Motor neuron (in vitro differentiated cells): Measurements from ENCODE around the gene COMT. TPM values are rescaled to one million over a fixed set of nuclear protein-coding genes. Genes with fewer than 3 reads are reported as not detected.

Source experiments
- ATAC-seq, 8 experiments: fragments of 200-7000 bp; cut with Tn5 transposase; replicated peaks in 6 of 8; 2 replicates each; pipeline ENCODE4 v1.8.0; 2021; ENCODE audit warnings: mild to moderate bottlenecking in 8 of 8, moderate library complexity in 8 of 8
- H3K27ac ChIP-seq, 2 donors: fragments of 250-450 bp; sonication (Bioruptor Pico); 2 replicates each; pipeline ENCODE4 v1.9.0; 2021; ENCODE audit warnings: antibody characterized with exemption in 2 of 2, mild to moderate bottlenecking in 2 of 2, moderate library complexity in 1 of 2
- H3K4me1 ChIP-seq, 2 donors: fragments of 250-450 bp; sonication (Bioruptor Pico); replicated peaks in 1 of 2; 2 replicates each; pipeline ENCODE4 v1.6.1; 2021; ENCODE audit warnings: antibody characterized with exemption in 2 of 2, mild to moderate bottlenecking in 2 of 2, moderate library complexity in 1 of 2
- H3K4me3 ChIP-seq, 5 donors: fragments of 250-450 bp; sonication (Bioruptor Pico); 2 replicates each; pipeline ENCODE4 v1.9.0; 2021; ENCODE audit warnings: antibody characterized with exemption in 5 of 5, mild to moderate bottlenecking in 5 of 5, moderate library complexity in 4 of 5
- whole genome bisulfite sequencing, 10 experiments: fragments of 450-650 bp; shearing (Covaris generic); methylation state at CpG; one replicate each; pipeline ENCODE4 v1.0.0; 2022; 5-methylcytosine and 5-hydroxymethylcytosine counted together
- in situ Hi-C, 9 experiments: fragments of 400-800 bp; cut with MboI; loops; one replicate each; pipeline ENCODE4 v1.15.0; 2021; ENCODE audit warnings: low sequenced_read_pairs in 9 of 9, low pct_unique_long_range_greater_than_20kb in 2 of 9; ENCODE audit not compliant: unreplicated experiment in 9 of 9
- total RNA-seq, 8 experiments: library from RNA; unstranded; fragments of 300-600 nt; gene quantifications; 2 replicates each; pipeline versions ENCODE4 v1.2.3 to v1.2.4, GENCODE V29; 2022

The COMT gene
- total RNA-seq, 8 experiments from 2014 or later, result 22.7 to 99.4 (median 40.8) TPM

DNA sequence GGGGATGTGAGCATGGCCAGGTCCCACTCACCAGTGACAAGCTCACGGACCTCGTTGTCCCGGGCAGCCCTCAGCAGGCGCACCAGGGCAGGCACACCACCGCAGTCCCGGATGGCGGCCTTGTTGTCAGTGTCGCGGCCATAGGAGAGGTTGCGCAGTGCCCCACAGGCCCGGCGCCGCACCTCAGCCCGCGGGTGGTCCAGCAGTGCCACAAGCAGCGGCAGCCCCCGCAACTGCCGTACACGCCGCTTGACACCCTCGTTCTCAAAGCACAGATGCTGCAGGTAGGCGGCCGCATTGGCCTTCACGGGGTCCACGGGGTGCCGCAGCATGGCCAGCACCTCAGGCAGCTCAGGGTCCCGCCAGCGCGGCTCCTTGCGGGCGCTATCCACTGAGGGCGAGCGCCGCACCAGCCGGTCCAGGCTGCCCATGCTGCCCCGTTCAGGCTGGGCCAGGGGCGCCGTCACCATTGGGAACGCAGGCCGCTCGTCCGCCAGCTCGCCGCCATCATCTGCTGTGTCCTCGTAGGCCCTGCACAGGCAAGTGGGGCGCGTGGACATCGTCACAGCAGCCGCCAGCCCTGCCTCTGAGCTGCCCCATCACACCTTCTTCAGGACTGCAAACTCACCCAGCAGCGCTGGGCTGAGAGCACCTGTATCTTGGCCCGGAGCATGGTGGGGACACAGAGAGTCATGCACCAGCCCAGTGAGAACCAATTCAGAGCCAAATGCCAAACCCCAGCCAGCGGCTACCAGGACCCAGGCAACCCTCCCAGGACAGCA is 38.3 kb downstream of the COMT start:
- no peak overlapping the region for H3K4me3 ChIP-seq
- H3K4me1 ChIP-seq, result peaks cover 28 to 31% of the 10 kb centered on the region in 2 donors
- in situ Hi-C loops, result no loop called here
- no peak overlapping the region for H3K27ac ChIP-seq
- 100% methylated on average over 2 to 9 of the region's 52 CpGs; no CpG with 5 or more reads in 8 of the 10 experiments for WGBS, 10 experiments
- no peak for ATAC-seq

DNA sequence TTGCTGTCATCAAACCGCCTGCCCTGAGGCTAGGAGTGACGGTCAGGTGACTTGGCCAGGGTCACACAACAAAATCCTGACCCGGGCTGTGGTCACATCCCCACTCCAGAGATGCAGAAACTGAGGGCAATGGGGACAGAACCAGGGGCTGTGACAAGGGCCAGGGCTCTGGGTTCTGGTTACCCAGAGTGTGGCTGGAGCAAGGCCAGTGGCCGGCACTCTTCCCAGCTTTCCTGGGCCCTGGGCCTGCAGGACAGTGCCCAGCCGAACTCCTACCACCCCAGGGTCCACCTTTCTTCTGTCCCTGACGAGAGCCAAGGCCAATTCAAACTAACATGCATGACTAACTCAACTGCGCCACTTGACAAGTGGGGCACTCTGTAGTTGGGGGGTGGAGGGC is 39.2 kb downstream of the COMT start:
- Histone ChIP-seq H3K27ac (no peak overlapping the region), H3K4me1 (peaks cover 30 to 31% of the 10 kb centered on the region in 2 donors), H3K4me3 (no peak overlapping the region)
- no peak for ATAC-seq
- in situ Hi-C loops, result no loop called here
- WGBS, 10 experiments, result 72 to 100% (median 97%) methylated on average over 1 to 5 of the region's 7 CpGs; no CpG with 5 or more reads in 6 of the 10 experiments

DNA sequence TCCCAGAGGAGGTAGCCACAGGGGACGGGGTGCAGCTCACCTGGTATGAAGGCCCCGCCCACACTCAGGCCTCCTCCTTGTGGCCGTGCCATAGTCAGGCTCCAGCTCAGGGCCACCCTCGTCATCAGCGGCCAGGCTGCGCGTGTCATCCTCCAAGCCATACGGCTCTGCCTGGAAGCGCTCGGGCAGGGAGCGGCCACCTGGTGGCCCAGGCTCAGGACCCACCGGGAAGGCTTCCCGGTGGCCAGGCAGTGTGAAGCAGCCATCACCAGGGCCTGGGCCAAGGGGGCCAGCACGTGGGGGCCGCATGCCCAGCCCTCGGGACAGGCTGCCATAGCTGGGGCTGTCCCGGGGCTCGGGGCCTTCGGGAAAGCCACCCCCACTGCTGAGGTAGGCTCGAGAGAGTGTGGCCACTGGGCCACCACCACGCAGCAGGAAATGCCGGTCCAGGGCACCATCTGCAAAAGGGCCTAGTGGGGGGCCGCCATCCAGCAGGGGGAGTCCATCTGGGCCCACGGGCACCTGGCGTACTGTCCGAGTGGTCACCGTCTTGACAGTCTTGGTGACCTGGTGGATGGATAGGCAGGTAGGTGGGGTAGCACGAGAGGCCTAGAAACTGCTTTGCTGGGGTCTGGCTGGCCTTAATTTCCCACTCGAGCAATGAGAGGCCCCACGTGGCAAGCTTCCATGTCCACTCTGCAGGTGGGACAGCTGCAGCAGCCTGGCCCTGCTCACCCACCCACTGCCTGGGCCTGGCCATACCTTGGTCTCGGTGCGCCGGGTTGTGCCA is 39.8 kb downstream of the COMT start:
- Histone ChIP-seq H3K4me3 (no peak overlapping the region), H3K4me1 (peaks cover 33 to 34% of the 10 kb centered on the region in 2 donors), H3K27ac (no peak overlapping the region)
- in situ Hi-C loops, result no loop called here
- ATAC-seq, result no peak
- WGBS, 10 experiments, result 85 to 100% (median 93%) methylated on average over 2 to 5 of the region's 33 CpGs; no CpG with 5 or more reads in 6 of the 10 experiments

DNA sequence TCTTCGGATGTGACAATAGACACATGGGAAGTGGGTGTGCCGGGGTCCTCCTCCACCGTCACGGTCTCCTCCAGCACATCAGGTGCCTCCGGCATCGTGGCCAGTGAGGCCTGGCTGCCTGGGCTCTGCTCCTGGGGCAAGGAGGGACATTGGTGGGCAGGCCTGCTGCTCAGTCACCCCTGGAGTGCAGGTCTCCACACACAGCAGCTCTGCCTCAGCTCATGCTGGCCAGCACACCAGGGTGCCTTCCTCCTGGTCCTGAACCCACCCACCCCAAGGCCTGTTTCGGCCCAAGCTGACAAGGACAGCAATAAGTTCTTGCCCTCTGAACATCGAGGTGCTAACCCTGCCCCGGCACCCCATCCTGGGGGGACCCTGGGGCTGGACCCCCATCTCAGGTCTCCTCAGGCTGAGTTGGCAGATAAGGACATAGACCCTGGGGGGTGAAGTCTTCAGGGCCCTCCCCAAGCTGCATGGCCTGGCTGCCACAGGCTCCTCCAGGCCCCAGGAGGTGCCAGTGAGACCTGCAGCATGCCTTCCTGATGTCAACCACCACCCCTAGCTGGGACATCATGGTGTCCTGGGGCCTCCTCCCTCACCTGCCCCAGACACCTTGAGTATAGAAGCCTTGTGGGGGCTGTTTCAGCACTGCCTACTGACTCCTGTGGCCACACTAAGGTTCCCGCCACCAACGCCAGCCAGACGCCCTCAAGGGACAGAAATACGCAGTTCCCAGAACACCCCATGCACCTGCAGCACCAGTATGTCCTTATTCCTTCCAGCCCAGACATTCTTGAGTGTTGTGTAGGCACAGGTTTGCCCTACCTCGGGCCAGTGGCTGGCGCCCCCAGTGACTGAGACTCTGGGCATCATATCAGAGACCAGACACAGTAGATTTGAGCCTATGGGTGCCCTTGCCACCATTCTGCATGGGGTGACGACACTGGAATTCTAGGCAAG is 40.7 kb downstream of the COMT start:
- ATAC-seq, result no peak
- WGBS, 10 experiments, result 83 to 100% (median 92%) methylated on average over 2 to 3 of the region's 16 CpGs; no CpG with 5 or more reads in 5 of the 10 experiments
- Histone ChIP-seq H3K4me1 (peaks cover 33 to 34% of the 10 kb centered on the region in 2 donors), H3K27ac (no peak overlapping the region), H3K4me3 (no peak overlapping the region)
- in situ Hi-C loops, result no loop called here

DNA sequence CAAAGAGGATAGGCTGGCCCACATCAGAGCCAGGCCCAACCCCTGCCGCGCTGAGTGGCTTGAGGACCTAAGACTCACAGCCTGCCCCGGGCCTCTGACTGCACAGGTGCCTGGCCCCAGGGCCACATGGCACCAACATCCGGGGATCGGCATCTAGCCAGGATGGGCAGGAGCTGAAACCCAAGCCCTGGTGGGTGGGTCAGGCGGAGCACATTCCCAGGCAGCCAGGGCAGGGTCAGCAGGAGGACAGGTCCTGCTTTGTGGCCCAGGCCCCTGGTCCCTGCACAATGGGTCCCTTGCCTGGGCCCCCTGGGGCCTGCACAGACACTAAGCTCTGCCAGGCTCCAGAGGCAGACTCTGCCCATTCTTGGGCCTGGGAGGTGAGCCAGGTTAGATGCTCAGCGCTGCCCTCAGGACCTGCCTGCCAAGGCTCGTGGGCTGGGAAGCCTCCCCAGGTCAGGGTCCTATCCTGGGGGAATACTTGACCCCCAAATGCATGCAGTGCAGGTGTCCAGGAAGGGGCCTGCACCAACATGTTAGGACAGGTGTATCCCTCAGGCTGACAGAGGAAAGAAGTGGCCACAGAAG is 41.5 kb downstream of the COMT start:
- peak overlapping the region; percentile 78 to 85 for H3K27ac ChIP-seq
- H3K4me3 ChIP-seq, result no peak overlapping the region
- in situ Hi-C loops, result no loop called here
- no peak for ATAC-seq
- H3K4me1 ChIP-seq, result peaks cover 33 to 34% of the 10 kb centered on the region in 2 donors
- 88 to 100% methylated on average over 2 to 3 of the region's 8 CpGs; no CpG with 5 or more reads in 8 of the 10 experiments for WGBS, 10 experiments

DNA sequence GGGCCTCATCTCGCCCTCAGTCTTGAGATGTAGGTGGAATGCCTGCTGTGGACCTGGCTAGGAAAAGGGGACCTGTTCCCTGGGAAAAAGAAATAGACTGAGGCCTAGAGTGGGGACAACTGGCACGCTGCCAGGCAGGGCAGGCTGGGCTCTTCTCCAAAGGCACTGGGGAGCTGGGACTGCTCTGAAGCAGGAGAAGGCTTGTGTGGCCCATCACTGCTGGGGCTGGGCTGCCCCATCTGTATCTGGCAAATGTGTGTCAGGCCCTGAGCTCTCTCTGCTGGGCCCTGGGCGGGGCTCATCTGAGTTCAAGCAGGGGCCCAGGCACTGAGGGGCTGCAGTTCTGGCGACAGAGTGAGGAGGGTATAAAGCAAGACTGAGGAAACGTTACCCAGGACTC is 42.2 kb downstream of the COMT start:
- WGBS, 10 experiments, result 0 to 94% (median 80%) methylated on average over 1 to 3 of the region's 5 CpGs; no CpG with 5 or more reads in 5 of the 10 experiments
- Histone ChIP-seq H3K27ac (peak overlapping the region; percentile 78 to 85), H3K4me3 (peak overlapping the region in 2 of 5 donors; percentile 1 to 17), H3K4me1 (peaks cover 33 to 34% of the 10 kb centered on the region in 2 donors)
- ATAC-seq, result peak in 5 of 8 experiments; percentile 9 to 31 (median 26)
- in situ Hi-C loops, result no loop called here

DNA sequence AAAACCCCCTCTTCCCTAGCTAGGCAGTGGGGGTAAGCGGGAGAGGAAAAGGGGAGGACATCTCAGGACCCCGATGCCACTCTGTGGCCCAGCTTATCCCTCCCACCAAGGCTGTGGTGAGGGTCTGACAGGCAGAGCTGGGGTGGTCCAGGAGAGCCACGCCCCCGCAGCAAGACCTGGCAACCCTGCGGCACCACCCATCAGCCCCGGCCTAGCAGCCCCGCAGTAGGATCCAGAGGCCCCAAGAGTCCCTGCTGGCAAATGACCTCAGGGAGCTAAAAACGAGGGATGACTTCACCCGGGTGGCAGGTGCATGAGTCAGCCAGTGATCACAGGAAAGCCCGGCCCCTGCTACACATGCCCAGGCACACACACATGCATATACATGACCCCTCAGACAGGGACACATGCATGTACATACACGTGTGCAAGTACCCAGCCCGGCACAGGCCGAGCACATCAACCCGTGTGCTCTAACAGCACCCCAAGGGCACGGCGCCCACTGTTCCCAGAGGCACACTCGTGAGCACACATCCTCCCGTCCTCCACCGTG is 42.7 kb downstream of the COMT start:
- H3K4me1 ChIP-seq, result peaks cover 33 to 34% of the 10 kb centered on the region in 2 donors
- H3K4me3 ChIP-seq, result peak overlapping the region in 2 of 5 donors; percentile 1 to 17
- peak overlapping the region; percentile 78 to 85 for H3K27ac ChIP-seq
- WGBS, 10 experiments, result 40 to 86% (median 72%) methylated on average over 2 to 6 of the region's 19 CpGs; no CpG with 5 or more reads in 6 of the 10 experiments
- peak in 7 of 8 experiments; percentile 41 to 79 (median 76) for ATAC-seq
- in situ Hi-C loops, result no loop called here

DNA sequence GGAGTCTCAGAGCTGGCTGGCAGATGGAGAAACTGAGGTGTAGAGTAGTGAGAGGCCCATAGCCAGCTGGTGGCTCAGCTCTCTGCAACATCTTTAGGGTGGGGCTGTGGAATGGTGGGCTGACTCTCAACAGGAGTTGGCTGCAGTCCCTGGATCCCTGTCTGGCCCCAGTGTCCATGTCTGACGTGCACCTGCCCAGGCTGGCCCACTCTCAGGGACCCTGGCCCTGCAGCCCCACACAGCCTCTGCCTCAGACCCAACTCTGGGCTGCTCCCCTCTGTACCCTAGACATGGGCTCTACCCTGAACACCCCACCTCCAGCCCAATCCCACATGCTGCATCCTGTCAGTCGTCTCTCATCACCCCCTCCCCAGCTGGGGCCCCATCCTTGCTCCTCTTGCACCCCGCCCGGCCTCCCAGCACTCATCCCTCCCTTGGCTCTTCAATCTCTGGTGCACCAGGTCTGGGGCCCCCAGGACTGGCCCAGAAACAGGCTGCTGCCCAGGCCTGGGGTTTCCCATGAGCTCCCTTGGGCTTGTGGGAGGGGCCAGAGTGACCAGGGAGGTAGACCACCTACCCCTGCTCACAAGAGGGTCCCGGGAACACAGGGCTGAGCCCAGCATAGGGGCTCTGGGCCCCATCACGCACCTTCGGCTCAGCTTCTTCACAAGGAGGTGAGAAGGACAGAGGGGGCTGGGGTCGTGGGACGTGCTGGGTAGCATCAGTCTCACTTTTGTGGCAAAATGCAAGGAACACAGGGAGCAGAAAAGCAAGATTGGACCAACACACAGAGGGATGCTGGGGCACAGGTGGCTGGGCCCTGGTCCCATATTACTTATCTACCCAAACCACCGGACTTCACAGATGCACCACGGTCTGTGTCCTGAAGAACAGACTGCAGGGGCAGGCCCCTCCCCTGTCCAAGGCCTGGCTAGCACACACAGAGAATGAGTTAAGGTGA is 43.6 kb downstream of the COMT start:
- in situ Hi-C loops, result no loop called here

DNA sequence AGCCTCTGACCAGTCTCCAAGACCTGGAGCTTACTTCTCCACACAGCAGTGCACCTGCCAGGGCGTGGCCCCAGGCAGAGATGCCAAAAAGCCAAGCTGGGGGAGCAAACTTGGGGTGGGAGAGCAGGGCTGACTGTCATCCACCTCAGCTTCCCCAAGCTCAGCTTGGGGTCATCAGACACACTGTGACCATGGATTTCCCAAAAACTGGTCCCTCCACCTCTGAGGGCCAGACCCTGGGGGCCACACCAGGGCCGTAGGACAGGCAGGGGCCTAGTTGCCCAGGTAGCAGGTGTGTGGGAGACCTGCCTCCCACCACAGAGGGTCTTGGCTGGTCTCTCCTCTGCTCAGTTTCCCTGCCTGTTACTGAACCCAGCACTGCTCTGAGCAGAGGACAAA is 44.4 kb downstream of the COMT start:
- Histone ChIP-seq H3K4me1 (peaks cover 34 to 35% of the 10 kb centered on the region in 2 donors), H3K27ac (peak overlapping the region; percentile 82 to 94), H3K4me3 (peak overlapping the region; percentile 56 to 99 (median 81))
- ATAC-seq, result no peak
- WGBS, 10 experiments, result 20 to 40% methylated on average over 1 of the region's 2 CpGs; no CpG with 5 or more reads in 8 of the 10 experiments
- in situ Hi-C loops, result no loop called here

More for the DNA sequence above, 43.6 kb downstream of the COMT start:
- WGBS, 10 experiments, result 40 to 100% (median 67%) methylated on average over 1 to 3 of the region's 11 CpGs; no CpG with 5 or more reads in 5 of the 10 experiments
- H3K4me1 ChIP-seq, result peaks cover 33 to 34% of the 10 kb centered on the region in 2 donors
- peak overlapping the region; percentile 64 to 82 for H3K27ac ChIP-seq
- no peak for ATAC-seq
- peak overlapping the region in 3 of 5 donors; percentile 78 to 99 (median 81) for H3K4me3 ChIP-seq

DNA sequence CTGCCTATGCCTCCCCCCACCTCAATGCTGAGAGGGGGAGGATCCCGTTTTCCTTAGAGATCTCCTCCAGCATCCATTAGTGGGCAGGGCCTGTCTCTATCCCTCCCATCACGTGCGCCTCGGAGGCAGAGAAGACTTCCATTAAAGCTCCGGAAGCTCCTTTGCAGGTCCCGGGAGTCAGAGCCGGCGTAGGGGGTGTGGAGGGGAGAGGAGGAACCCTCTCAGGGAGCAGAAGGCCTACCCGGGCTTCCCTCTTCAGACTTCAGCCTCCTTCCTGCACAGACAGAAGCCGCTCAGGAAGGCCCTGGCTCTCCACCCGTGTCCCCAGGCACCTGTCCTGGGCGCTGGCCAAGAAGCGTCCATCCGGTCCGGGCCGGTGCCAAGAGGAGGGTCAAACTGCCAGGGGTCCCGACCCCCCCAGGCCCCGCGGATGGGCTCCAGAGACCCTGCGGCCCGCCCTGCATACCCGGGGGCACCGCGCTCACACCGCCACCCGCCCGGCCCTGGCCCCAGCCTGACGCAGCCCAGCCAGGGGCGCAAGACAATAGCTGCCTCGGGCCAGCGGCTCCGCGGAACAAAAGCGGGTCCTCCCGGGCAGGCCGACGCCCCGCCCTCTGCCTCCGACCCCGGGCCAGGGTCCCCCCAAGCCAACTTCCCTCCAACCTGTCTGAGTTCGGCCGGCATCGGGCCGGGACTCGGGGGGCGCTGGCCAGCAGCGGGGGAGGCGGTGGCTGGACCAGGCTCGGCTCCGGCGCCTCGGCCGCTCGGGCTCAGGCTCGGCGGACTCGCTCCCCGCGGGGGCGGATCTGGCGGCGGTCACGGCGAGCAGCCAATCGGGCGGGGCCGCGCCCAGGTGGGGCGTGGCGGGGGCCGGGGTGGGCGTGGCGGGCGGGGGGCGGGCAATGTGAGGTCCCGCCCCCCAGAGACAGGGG is 45.1 kb downstream of the COMT start:
- peak; percentile 52 to 90 (median 58) for ATAC-seq
- in situ Hi-C loops, result no loop called here
- Histone ChIP-seq H3K4me3 (peak overlapping the region; percentile 56 to 99 (median 81)), H3K4me1 (peaks cover 37 to 40% of the 10 kb centered on the region in 2 donors), H3K27ac (peak overlapping the region; percentile 82 to 94)
- WGBS, 10 experiments, result 0 to 7% (median 0%) methylated on average over 3 to 9 of the region's 76 CpGs; no CpG with 5 or more reads in 6 of the 10 experiments
